Cardiac muscle cell (in vitro differentiated cells and primary cell): ENCODE results near the gene CAPN3. TPM values are rescaled to one million over a fixed set of nuclear protein-coding genes. Genes with fewer than 3 reads are reported as not detected.
"Not testable (repeated sequence)": the region's sequence is repeated elsewhere in the genome, so short reads cannot be mapped to it uniquely, and the experiment has no call there.

ENCODE experiments used
- DNase-seq, 2 donors: peaks; one replicate each; pipeline versions ENCODE4 v3.0.0 to v3.0.0-alpha.2; 2010 to 2017; ENCODE audit warnings: low read depth in 1 of 2, low spot score in 1 of 2
- H3K27ac ChIP-seq: fragments of 200-600 bp; sonication (generic); 2 replicates; pipeline ENCODE4 v1.5.1; 2016
- H3K27me3 ChIP-seq: fragments of 200-600 bp; sonication (generic); 2 replicates; pipeline ENCODE4 v1.6.0; 2016; ENCODE audit warnings: control low read depth
- H3K36me3 ChIP-seq: fragments of 200-600 bp; sonication (generic); 2 replicates; pipeline ENCODE4 v1.5.1; 2016; ENCODE audit warnings: control low read depth
- H3K4me1 ChIP-seq: fragments of 200-600 bp; sonication (generic); 2 replicates; pipeline ENCODE4 v1.8.1; 2017; ENCODE audit warnings: low read depth, mild to moderate bottlenecking, mixed run types
- H3K4me3 ChIP-seq: fragments of 200-600 bp; sonication (generic); 2 replicates; pipeline ENCODE4 v1.5.1; 2016; ENCODE audit warnings: mild to moderate bottlenecking
- H3K9me3 ChIP-seq: fragments of 200-600 bp; sonication (generic); 2 replicates; pipeline ENCODE4 v1.5.1; 2017; ENCODE audit warnings: low read depth, mild to moderate bottlenecking, control low read depth
- polyA plus RNA-seq: library from polyadenylated mRNA; unstranded; fragments of >200 nt; fragmentation: Nextera tagmentation; extraction: Ambion mirVana; gene quantifications from 2 replicates; pipeline ENCODE4 v1.2.1, GENCODE V29; 2016
- total RNA-seq: library from RNA; depleted of rRNA; stranded (reverse); fragments of >200 nt; gene quantifications from 2 replicates; pipeline ENCODE4 v1.2.3, GENCODE V29; 2016
- TF ChIP-seq, protein P1 (sequence below): IDR thresholded peaks from 2 replicates; pipeline ENCODE4 v1.5.1; 2012; ENCODE audit warnings: low read depth, mild to moderate bottlenecking, low read length

Gene CAPN3
- 37.9 and 88.3 TPM in 2 replicates for total RNA-seq
- polyA plus RNA-seq = 47.0 and 79.7 TPM in 2 replicates

- DNase-seq = peak in 1 of 2 donors; percentile 35
- H3K4me1 ChIP-seq = peaks cover 55% of the 10 kb centered on the region
- H3K27ac ChIP-seq = peak within 1 kb of the TSS; percentile 77
- peak within 1 kb of the TSS; percentile 15 for H3K4me3 ChIP-seq
- no peaks in the 10 kb centered on the region for H3K9me3 ChIP-seq
- no peaks in the 10 kb centered on the region for H3K27me3 ChIP-seq
- H3K36me3 ChIP-seq = no peaks in the 10 kb centered on the region
- TF ChIP-seq, protein P1, sequence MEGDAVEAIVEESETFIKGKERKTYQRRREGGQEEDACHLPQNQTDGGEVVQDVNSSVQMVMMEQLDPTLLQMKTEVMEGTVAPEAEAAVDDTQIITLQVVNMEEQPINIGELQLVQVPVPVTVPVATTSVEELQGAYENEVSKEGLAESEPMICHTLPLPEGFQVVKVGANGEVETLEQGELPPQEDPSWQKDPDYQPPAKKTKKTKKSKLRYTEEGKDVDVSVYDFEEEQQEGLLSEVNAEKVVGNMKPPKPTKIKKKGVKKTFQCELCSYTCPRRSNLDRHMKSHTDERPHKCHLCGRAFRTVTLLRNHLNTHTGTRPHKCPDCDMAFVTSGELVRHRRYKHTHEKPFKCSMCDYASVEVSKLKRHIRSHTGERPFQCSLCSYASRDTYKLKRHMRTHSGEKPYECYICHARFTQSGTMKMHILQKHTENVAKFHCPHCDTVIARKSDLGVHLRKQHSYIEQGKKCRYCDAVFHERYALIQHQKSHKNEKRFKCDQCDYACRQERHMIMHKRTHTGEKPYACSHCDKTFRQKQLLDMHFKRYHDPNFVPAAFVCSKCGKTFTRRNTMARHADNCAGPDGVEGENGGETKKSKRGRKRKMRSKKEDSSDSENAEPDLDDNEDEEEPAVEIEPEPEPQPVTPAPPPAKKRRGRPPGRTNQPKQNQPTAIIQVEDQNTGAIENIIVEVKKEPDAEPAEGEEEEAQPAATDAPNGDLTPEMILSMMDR = no peak
These were observed at the start of gene CAPN3 for GRCh38 chr15:42359249-42359648. TSS of gene CAPN3 (plus strand) at chr15:42359501. CDS start at chr15:42359806, 305 bp downstream.

- peak in 1 of 2 donors; percentile 10 for DNase-seq
- Histone ChIP-seq H3K27me3 (no peaks in the 10 kb centered on the region), H3K4me1 (no peaks in the 10 kb centered on the region), H3K9me3 (no peaks in the 10 kb centered on the region), H3K4me3 (no peak overlapping the region), H3K36me3 (no peaks in the 10 kb centered on the region), H3K27ac (no peak overlapping the region)
- TF ChIP-seq, protein P1 = no peak
These were observed 45.8 kb upstream of the CAPN3 start for GRCh38 chr15:42313463-42313862.

GRCh38 chr15:42314818-42315217, 44.5 kb upstream of the CAPN3 start:
- TF ChIP-seq, protein P1 = no peak
- DNase-seq = no peak
- Histone ChIP-seq H3K9me3 (no peaks in the 10 kb centered on the region), H3K4me1 (no peaks in the 10 kb centered on the region), H3K4me3 (no peak overlapping the region), H3K27me3 (no peaks in the 10 kb centered on the region), H3K27ac (no peak overlapping the region), H3K36me3 (no peaks in the 10 kb centered on the region)

GRCh38 chr15:42315521-42315920, 43.8 kb upstream of the CAPN3 start:
- H3K36me3 ChIP-seq = no peaks in the 10 kb centered on the region
- H3K27ac ChIP-seq = no peak overlapping the region
- H3K27me3 ChIP-seq = no peaks in the 10 kb centered on the region
- no peaks in the 10 kb centered on the region for H3K4me1 ChIP-seq
- no peak overlapping the region for H3K4me3 ChIP-seq
- no peak for DNase-seq
- TF ChIP-seq, protein P1 = no peak
- H3K9me3 ChIP-seq = no peaks in the 10 kb centered on the region

- H3K36me3 ChIP-seq, DNase-seq, H3K9me3 ChIP-seq, H3K27me3 ChIP-seq, H3K4me1 ChIP-seq, H3K4me3 ChIP-seq: not testable (repeated sequence)
- peak overlapping the region; percentile 34 for H3K27ac ChIP-seq
These were observed 43.0 kb upstream of the CAPN3 start for GRCh38 chr15:42316282-42316805.

DNA sequence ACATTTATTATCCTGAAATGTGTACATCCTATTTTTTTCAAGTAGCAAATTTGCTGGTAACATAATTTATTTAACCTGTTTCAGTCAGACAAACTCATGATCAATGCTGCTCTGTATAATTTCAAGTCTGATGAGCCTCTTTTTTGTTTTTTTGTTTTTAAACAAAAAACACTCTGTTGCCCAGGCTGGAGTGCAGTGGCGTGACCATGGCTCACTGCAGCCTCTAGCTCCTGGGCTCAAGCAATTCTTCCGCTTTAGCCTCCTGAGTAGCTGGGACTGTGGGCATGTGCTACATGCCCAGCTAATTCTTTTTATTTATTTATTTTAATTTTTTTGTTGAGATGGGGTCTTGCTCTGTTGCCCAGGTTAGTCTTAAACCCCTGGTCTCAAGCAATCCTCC, 40.1 kb upstream of the CAPN3 start:
- Histone ChIP-seq H3K4me3 (no peak overlapping the region), H3K4me1 (no peaks in the 10 kb centered on the region), H3K27ac (no peak overlapping the region), H3K36me3 (no peaks in the 10 kb centered on the region), H3K9me3 (no peaks in the 10 kb centered on the region), H3K27me3 (no peaks in the 10 kb centered on the region)
- no peak for DNase-seq
- TF ChIP-seq, protein P1 = no peak
